Measurements from ENCODE around the gene ABHD17C.

Gene ABHD17C

DNA sequence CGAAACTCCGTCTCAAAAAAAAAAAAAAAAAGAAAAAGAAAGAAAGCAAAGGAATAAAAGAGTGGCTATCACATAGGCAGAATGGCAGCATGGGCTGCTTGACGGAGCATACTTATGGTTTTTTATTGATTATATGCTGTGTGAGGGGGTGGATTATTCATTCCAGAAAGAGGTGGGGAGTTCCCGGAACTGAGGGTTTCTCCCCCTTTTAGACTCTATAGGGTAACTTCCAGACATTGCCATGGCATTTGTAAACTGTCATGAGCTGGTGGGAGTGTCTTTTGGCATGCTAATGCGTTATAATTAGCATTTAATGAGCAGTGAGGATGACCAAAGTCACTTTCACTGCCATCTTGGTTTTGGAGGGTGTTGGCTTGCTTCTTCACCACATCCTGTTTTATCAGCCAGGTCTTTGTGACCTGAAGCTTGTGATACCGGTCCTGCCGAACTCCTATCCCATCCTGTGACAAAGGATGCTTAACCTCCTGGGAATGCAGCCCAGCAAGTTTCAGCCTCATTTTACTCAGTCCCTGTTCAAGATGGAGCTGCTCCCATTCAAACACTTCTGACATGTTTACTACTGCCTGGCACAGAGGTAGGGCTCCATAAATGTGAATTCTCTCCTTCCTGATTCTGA is 15.8 kb upstream of the ABHD17C start:
- Histone ChIP-seq H3K36me3 (ENCODE audit: insufficient read depth, low read length) (no peaks in the 10 kb centered on the region), H3K27me3 (ENCODE audit: insufficient read depth, low read length, poor library complexity, severe bottlenecking) (no peaks in the 10 kb centered on the region), H3K9me2 (replicated peaks; ENCODE audit: low read depth, low read length) (no peaks in the 10 kb centered on the region), H3K9ac (ENCODE audit: low read depth, low read length, poor library complexity, severe bottlenecking) (no peak overlapping the region), H3K79me2 (ENCODE audit: insufficient read depth, low read length) (no peaks in the 10 kb centered on the region), H2AFZ (ENCODE audit: low read length) (peak overlapping the region; percentile 47), H3F3A (ENCODE audit: low read depth) (no peaks in the 10 kb centered on the region), H4K20me1 (ENCODE audit: insufficient read depth, low read length, poor library complexity, severe bottlenecking) (no peaks in the 10 kb centered on the region), H3K4me1 (ENCODE audit: insufficient read depth, low read length, poor library complexity, severe bottlenecking) (no peaks in the 10 kb centered on the region), H3K9me3 (ENCODE audit: insufficient read depth, low read depth, low read length) (no peaks in the 10 kb centered on the region), H3K4me2 (ENCODE audit: low read depth, low read length, poor library complexity, severe bottlenecking) (no peak overlapping the region), H3K4me3 (ENCODE audit: low read length, poor library complexity, severe bottlenecking) (no peak overlapping the region)
- TF ChIP-seq EZH2phosphoT487 (IDR thresholded peaks at IDR 0.05; ENCODE audit: borderline replicate concordance) = no peak
- TF ChIP-seq, protein P1, sequence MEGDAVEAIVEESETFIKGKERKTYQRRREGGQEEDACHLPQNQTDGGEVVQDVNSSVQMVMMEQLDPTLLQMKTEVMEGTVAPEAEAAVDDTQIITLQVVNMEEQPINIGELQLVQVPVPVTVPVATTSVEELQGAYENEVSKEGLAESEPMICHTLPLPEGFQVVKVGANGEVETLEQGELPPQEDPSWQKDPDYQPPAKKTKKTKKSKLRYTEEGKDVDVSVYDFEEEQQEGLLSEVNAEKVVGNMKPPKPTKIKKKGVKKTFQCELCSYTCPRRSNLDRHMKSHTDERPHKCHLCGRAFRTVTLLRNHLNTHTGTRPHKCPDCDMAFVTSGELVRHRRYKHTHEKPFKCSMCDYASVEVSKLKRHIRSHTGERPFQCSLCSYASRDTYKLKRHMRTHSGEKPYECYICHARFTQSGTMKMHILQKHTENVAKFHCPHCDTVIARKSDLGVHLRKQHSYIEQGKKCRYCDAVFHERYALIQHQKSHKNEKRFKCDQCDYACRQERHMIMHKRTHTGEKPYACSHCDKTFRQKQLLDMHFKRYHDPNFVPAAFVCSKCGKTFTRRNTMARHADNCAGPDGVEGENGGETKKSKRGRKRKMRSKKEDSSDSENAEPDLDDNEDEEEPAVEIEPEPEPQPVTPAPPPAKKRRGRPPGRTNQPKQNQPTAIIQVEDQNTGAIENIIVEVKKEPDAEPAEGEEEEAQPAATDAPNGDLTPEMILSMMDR (conservative IDR thresholded peaks at IDR 0.05; ENCODE audit: low read length) = no peak

DNA sequence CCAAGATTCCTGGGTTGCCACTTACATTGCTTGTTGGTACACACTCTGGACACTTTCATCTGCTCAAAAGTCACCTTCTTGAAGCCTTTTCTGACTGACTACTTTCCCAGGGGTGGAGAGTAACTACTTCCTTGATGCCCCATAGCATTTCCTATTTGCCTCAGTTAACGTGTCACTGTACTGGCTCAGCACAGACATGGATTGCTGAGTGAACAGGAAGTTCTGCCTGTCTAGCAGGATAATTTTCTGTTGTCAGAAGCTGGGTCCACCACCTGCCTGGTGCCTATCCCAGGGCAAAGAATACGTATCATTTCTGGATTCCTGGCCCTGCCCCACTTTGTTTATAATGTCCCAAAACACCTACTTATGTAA is 15.3 kb upstream of the ABHD17C start:
- H3K79me2 ChIP-seq (ENCODE audit: insufficient read depth, low read length) = no peaks in the 10 kb centered on the region
- H3K36me3 ChIP-seq (ENCODE audit: insufficient read depth, low read length) = no peaks in the 10 kb centered on the region
- no peaks in the 10 kb centered on the region for H3K9me3 ChIP-seq (ENCODE audit: insufficient read depth, low read depth, low read length)
- no peaks in the 10 kb centered on the region for H4K20me1 ChIP-seq (ENCODE audit: insufficient read depth, low read length, poor library complexity, severe bottlenecking)
- no peaks in the 10 kb centered on the region for H3F3A ChIP-seq (ENCODE audit: low read depth)
- no peak overlapping the region for H3K9ac ChIP-seq (ENCODE audit: low read depth, low read length, poor library complexity, severe bottlenecking)
- H3K4me1 ChIP-seq (ENCODE audit: insufficient read depth, low read length, poor library complexity, severe bottlenecking) = no peaks in the 10 kb centered on the region
- H2AFZ ChIP-seq (ENCODE audit: low read length) = peak overlapping the region; percentile 47
- no peak overlapping the region for H3K4me2 ChIP-seq (ENCODE audit: low read depth, low read length, poor library complexity, severe bottlenecking)
- TF ChIP-seq, protein P1 (conservative IDR thresholded peaks at IDR 0.05; ENCODE audit: low read length) = no peak
- no peak for TF ChIP-seq EZH2phosphoT487 (IDR thresholded peaks at IDR 0.05; ENCODE audit: borderline replicate concordance)
- no peaks in the 10 kb centered on the region for H3K27me3 ChIP-seq (ENCODE audit: insufficient read depth, low read length, poor library complexity, severe bottlenecking)
- H3K9me2 ChIP-seq (replicated peaks; ENCODE audit: low read depth, low read length) = no peaks in the 10 kb centered on the region
- no peak overlapping the region for H3K4me3 ChIP-seq (ENCODE audit: low read length, poor library complexity, severe bottlenecking)

DNA sequence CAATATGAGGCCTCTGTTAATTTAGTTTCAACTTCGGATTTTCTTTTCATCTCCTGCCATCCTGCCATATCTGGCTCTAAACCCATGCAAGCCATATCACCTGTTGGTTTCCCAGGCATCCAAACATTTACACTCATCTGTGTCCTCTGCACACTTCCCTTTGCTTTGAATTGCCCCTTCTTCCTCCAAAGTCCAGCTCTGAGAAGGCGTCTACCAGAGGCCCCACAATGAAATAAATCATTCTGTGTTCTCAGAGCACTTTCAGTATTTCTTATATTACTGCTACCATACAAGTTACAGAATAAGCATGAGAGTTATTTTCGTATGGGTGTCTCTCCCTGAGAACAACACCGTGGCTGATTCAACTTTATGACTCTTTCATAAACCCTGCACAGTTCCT is 12.9 kb upstream of the ABHD17C start:
- Histone ChIP-seq H3F3A (ENCODE audit: low read depth) (no peaks in the 10 kb centered on the region), H3K79me2 (ENCODE audit: insufficient read depth, low read length) (no peaks in the 10 kb centered on the region), H3K9me2 (replicated peaks; ENCODE audit: low read depth, low read length) (no peaks in the 10 kb centered on the region), H4K20me1 (ENCODE audit: insufficient read depth, low read length, poor library complexity, severe bottlenecking) (no peaks in the 10 kb centered on the region), H3K36me3 (ENCODE audit: insufficient read depth, low read length) (no peaks in the 10 kb centered on the region), H3K27me3 (ENCODE audit: insufficient read depth, low read length, poor library complexity, severe bottlenecking) (no peaks in the 10 kb centered on the region), H2AFZ (ENCODE audit: low read length) (no peak overlapping the region), H3K9me3 (ENCODE audit: insufficient read depth, low read depth, low read length) (no peaks in the 10 kb centered on the region), H3K4me2 (ENCODE audit: low read depth, low read length, poor library complexity, severe bottlenecking) (no peak overlapping the region), H3K4me3 (ENCODE audit: low read length, poor library complexity, severe bottlenecking) (no peak overlapping the region), H3K9ac (ENCODE audit: low read depth, low read length, poor library complexity, severe bottlenecking) (no peak overlapping the region), H3K4me1 (ENCODE audit: insufficient read depth, low read length, poor library complexity, severe bottlenecking) (no peaks in the 10 kb centered on the region)
- TF ChIP-seq, protein P1 (conservative IDR thresholded peaks at IDR 0.05; ENCODE audit: low read length) = no peak
- no peak for TF ChIP-seq EZH2phosphoT487 (IDR thresholded peaks at IDR 0.05; ENCODE audit: borderline replicate concordance)
